HepG2 (cell line): Measurements from ENCODE around the gene BRPF1. TPM values are rescaled to one million over a fixed set of nuclear protein-coding genes. Genes with fewer than 3 reads are reported as not detected.

ENCODE experiments used
- BRCA1 ChIP-seq: sonication (generic); formaldehyde crosslinking; IDR thresholded peaks from 2 replicates; pipeline ENCODE4 v1.4.0; 2020; ENCODE audit warnings: missing genetic modification reagents
- CBFB ChIP-seq: sonication (generic); formaldehyde crosslinking; IDR thresholded peaks from 2 replicates; pipeline ENCODE4 v1.4.0; 2020; ENCODE audit warnings: missing genetic modification reagents
- MYC ChIP-seq: sonication (generic); formaldehyde crosslinking; IDR thresholded peaks from 2 replicates; pipeline ENCODE4 v1.9.0; 2021; ENCODE audit warnings: missing genetic modification reagents, borderline replicate concordance
- NONO ChIP-seq, 2 experiments: fragments of 450-650 bp in 1 of 2; sonication (generic) in 1 of 2; formaldehyde crosslinking in 1 of 2; IDR thresholded peaks in 1 of 2; conservative IDR thresholded peaks in 1 of 2; 2 replicates each; pipeline versions ENCODE4 v1.6.1 to v1.8.0; 2017 to 2022; ENCODE audit warnings: mild to moderate bottlenecking in 1 of 2, missing genetic modification reagents in 1 of 2, moderate library complexity in 1 of 2
- PPARG ChIP-seq: conservative IDR thresholded peaks from 2 replicates; pipeline ENCODE4 v1.6.1; 2016; ENCODE audit warnings: missing biosample characterization, missing genetic modification reagents
- RBM39 ChIP-seq: fragments of 200-400 bp; formaldehyde crosslinking; IDR thresholded peaks from one replicate; pipeline ENCODE4 v1.6.1; 2018; ENCODE audit warnings: antibody characterized with exemption, mild to moderate bottlenecking, low read depth, low read length; ENCODE audit not compliant: poor library complexity, severe bottlenecking
- ZBTB7A ChIP-seq: sonication (generic); formaldehyde crosslinking; IDR thresholded peaks from 2 replicates; pipeline ENCODE4 v1.8.0; 2022; ENCODE audit warnings: mild to moderate bottlenecking, missing genetic modification reagents
- ZFP91 ChIP-seq: sonication (generic); formaldehyde crosslinking; IDR thresholded peaks from 2 replicates; pipeline ENCODE4 v1.9.0; 2022; ENCODE audit warnings: missing genetic modification reagents, mild to moderate bottlenecking, borderline replicate concordance
- ZFY ChIP-seq: sonication (generic); formaldehyde crosslinking; IDR thresholded peaks from 2 replicates; pipeline ENCODE4 v1.4.0; 2020; ENCODE audit warnings: missing genetic modification reagents
- ZNF230 ChIP-seq: sonication (generic); formaldehyde crosslinking; IDR thresholded peaks from 2 replicates; pipeline ENCODE4 v1.4.0; 2020; ENCODE audit warnings: mild to moderate bottlenecking, missing genetic modification reagents
- ZNF253 ChIP-seq: sonication (generic); formaldehyde crosslinking; IDR thresholded peaks from 2 replicates; pipeline ENCODE4 v1.8.0; 2022; ENCODE audit warnings: mild to moderate bottlenecking, missing genetic modification reagents, borderline replicate concordance
- ZNF263 ChIP-seq: sonication (generic); formaldehyde crosslinking; IDR thresholded peaks from 2 replicates; pipeline ENCODE4 v1.4.0; 2020; ENCODE audit warnings: missing genetic modification reagents
- ZNF280B ChIP-seq: sonication (generic); formaldehyde crosslinking; IDR thresholded peaks from 2 replicates; pipeline ENCODE4 v1.5.0; 2020; ENCODE audit warnings: missing genetic modification reagents, mild to moderate bottlenecking, borderline replicate concordance
- ZNF333 ChIP-seq: sonication (generic); formaldehyde crosslinking; IDR thresholded peaks from 2 replicates; pipeline ENCODE4 v1.4.0; 2020; ENCODE audit warnings: mild to moderate bottlenecking, missing genetic modification reagents, borderline replicate concordance
- ZNF552 ChIP-seq: sonication (generic); formaldehyde crosslinking; IDR thresholded peaks from 2 replicates; pipeline ENCODE4 v1.9.0; 2022; ENCODE audit warnings: missing genetic modification reagents, mild to moderate bottlenecking, borderline replicate concordance
- ZNF558 ChIP-seq: sonication (generic); formaldehyde crosslinking; IDR thresholded peaks from 2 replicates; pipeline ENCODE4 v1.9.0; 2022; ENCODE audit warnings: mild to moderate bottlenecking, missing genetic modification reagents, borderline replicate concordance
- ZNF766 ChIP-seq: sonication (generic); formaldehyde crosslinking; IDR thresholded peaks from 2 replicates; pipeline ENCODE4 v1.5.0; 2020; ENCODE audit warnings: missing genetic modification reagents, borderline replicate concordance
- ZNF891 ChIP-seq: sonication (generic); formaldehyde crosslinking; IDR thresholded peaks from 2 replicates; pipeline ENCODE4 v1.5.0; 2020; ENCODE audit warnings: mild to moderate bottlenecking, missing genetic modification reagents
- polyA plus RNA-seq, 8 experiments: library from polyadenylated mRNA; depleted of rRNA in 3 of 8; stranded (reverse) in 7 of 8; unstranded in 1 of 8; fragments of >200 nt; fragmentation: Illumina TruSeq in 4 of 8; extraction: Trizol in 4 of 8; gene quantifications; 2 replicates each; pipeline versions ENCODE4 v1.2.1 to v1.2.3, GENCODE V29; 2011 to 2016; ENCODE audit warnings: low read depth in 4 of 8, missing spikeins in 1 of 8, mixed read lengths in 1 of 8; ENCODE audit not compliant: insufficient read depth in 1 of 8
- total RNA-seq, 5 experiments: library from RNA; depleted of rRNA; stranded (reverse); fragments of >200 nt; fragmentation: Illumina TruSeq; extraction: Trizol; gene quantifications; 2 replicates each; pipeline ENCODE4 v1.2.3, GENCODE V29; 2016; ENCODE audit warnings: low read depth in 1 of 5

The BRPF1 gene
- total and polyA plus RNA-seq, 2 of the 13 experiments (the other 11 are each of a cell fraction or from before 2014, with no cell fraction given): 7.3 to 10.0 TPM

- peak; percentile 35; the same call in 1 of the 2 replicates for TF ChIP-seq ZNF280B (CRISPR knock-in tag)
- peak; percentile 73; the same call in 1 of the 2 replicates for TF ChIP-seq ZNF891
- TF ChIP-seq ZFY: peak; percentile 32
- TF ChIP-seq MYC (CRISPR knock-in tag): peak; percentile 28
- TF ChIP-seq PPARG (CRISPR knock-in tag): no peak
- TF ChIP-seq CBFB (CRISPR knock-in tag): 0 out of 2 replicates have a peak, but pooled peaks have one; percentile 14
- TF ChIP-seq ZNF766 (CRISPR knock-in tag): no peak
- no peak; the same call in 1 of the 2 replicates for TF ChIP-seq ZFP91 (CRISPR knock-in tag)
- 0 out of 2 replicates have a peak, but pooled peaks have one; percentile 3 for TF ChIP-seq ZNF552 (CRISPR knock-in tag)
- TF ChIP-seq ZNF558 (CRISPR knock-in tag): 0 out of 2 replicates have a peak, but pooled peaks have one; percentile 16
- TF ChIP-seq RBM39: peak; percentile 73
- 0 out of 2 replicates have a peak, but pooled peaks have one; percentile 7 for TF ChIP-seq ZBTB7A (CRISPR knock-in tag)
- TF ChIP-seq ZNF333 (CRISPR knock-in tag): no peak
- TF ChIP-seq NONO (IDR thresholded peaks at IDR 0.05): no peak
- no peak for TF ChIP-seq NONO (CRISPR knock-in tag; conservative IDR thresholded peaks at IDR 0.05)
- no peak for TF ChIP-seq BRCA1
- TF ChIP-seq ZNF263: peak; percentile 84
- peak; percentile 44; the same call in 1 of the 2 replicates for TF ChIP-seq ZNF253 (CRISPR knock-in tag)
- no peak for TF ChIP-seq ZNF230 (CRISPR knock-in tag)
Measured at GRCh38 chr3:9793161-9793781, 61.7 kb downstream of the BRPF1 start (continued).
